K562 (cell line): Measurements from ENCODE around the gene SLC4A1. TPM values are rescaled to one million over a fixed set of nuclear protein-coding genes. Genes with fewer than 3 reads are reported as not detected.

Source experiments
- BMI1 ChIP-seq: fragments of 150-350 bp; IDR thresholded peaks from 2 replicates; pipeline ENCODE4 v1.6.1; 2014; ENCODE audit warnings: low read length
- CHCHD3 ChIP-seq: fragments of 250-450 bp; sonication (Bioruptor Pico); IDR thresholded peaks from 2 replicates; pipeline ENCODE4 v2.1.2; 2022; ENCODE audit warnings: mild to moderate bottlenecking
- E2F3 ChIP-seq: fragments of 250-450 bp; sonication (Bioruptor Pico); IDR thresholded peaks from 2 replicates; pipeline ENCODE4 v1.4.0; 2020; ENCODE audit warnings: mild to moderate bottlenecking
- ZNF133 ChIP-seq: fragments of 250-450 bp; sonication (Bioruptor Pico); IDR thresholded peaks from 2 replicates; pipeline ENCODE4 v1.4.0; 2020; ENCODE audit warnings: mild to moderate bottlenecking
- polyA plus RNA-seq, 8 experiments: library from polyadenylated mRNA; depleted of rRNA in 4 of 8; stranded (reverse) in 5 of 8; unstranded in 3 of 8; fragments of >200 nt; fragmentation: Nextera tagmentation in 2 of 8; fragmentation: Illumina TruSeq in 1 of 8; extraction: Ambion mirVana in 2 of 8; extraction: Trizol in 1 of 8; gene quantifications; 2 replicates each; pipeline versions ENCODE4 v1.2.1 to v1.2.3, GENCODE V29; 2011 to 2014; ENCODE audit warnings: inconsistent platforms in 1 of 8, missing spikeins in 1 of 8
- total RNA-seq, 7 experiments: library from RNA; depleted of rRNA in 6 of 7; stranded (reverse); fragments of >200 nt in 6 of 7; fragmentation: Illumina TruSeq in 2 of 7; extraction: Trizol in 2 of 7; gene quantifications; 2 replicates each; pipeline versions ENCODE4 v1.2.1 to v1.2.3, GENCODE V29; 2011 to 2021; ENCODE audit warnings: low replicate concordance in 1 of 7
- TF ChIP-seq, protein P1 (sequence below): fragments of 200-800 bp; sonication (Bioruptor generic); IDR thresholded peaks from 2 replicates; pipeline ENCODE4 v1.6.1; 2016; ENCODE audit warnings: missing genetic modification characterization, missing compliant biosample characterization
- TF ChIP-seq, protein P2 (sequence below): sonication (generic); formaldehyde crosslinking; IDR thresholded peaks from 2 replicates; pipeline ENCODE4 v1.8.0; 2022; ENCODE audit warnings: missing genetic modification reagents, mild to moderate bottlenecking, moderate library complexity, borderline replicate concordance
- TF ChIP-seq, protein P3 (sequence below): fragments of 250-450 bp; sonication (Bioruptor Pico); IDR thresholded peaks from 2 replicates; pipeline ENCODE4 v1.6.1; 2021; ENCODE audit warnings: mild to moderate bottlenecking

Gene SLC4A1
- total and polyA plus RNA-seq, 9 of the 15 experiments (the other 6 are each of a cell fraction or from before 2014, with no cell fraction given): 0.14 to 1.00 (median 0.53) TPM

DNA sequence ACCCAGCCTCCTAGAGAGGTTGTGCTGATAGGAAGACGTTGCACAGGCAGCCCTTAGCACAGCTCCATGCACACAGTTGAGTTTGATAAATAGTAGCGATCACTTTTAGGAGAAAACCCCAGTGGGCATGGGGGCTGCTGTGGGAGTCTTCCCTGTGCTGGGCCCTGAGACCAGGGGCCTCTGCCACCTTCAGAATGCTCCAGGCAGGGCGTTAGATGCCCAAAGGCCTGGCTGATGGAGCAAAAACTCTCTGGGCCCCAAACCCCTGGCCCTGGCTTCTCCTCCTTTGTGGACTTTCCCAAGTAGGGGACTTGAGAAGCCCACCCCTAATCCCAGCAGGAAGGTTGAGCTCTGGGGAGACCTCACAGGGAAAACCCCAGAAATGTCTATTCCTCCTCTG lies 14.3 kb upstream of the SLC4A1 start (continued):
- TF ChIP-seq, protein P1, sequence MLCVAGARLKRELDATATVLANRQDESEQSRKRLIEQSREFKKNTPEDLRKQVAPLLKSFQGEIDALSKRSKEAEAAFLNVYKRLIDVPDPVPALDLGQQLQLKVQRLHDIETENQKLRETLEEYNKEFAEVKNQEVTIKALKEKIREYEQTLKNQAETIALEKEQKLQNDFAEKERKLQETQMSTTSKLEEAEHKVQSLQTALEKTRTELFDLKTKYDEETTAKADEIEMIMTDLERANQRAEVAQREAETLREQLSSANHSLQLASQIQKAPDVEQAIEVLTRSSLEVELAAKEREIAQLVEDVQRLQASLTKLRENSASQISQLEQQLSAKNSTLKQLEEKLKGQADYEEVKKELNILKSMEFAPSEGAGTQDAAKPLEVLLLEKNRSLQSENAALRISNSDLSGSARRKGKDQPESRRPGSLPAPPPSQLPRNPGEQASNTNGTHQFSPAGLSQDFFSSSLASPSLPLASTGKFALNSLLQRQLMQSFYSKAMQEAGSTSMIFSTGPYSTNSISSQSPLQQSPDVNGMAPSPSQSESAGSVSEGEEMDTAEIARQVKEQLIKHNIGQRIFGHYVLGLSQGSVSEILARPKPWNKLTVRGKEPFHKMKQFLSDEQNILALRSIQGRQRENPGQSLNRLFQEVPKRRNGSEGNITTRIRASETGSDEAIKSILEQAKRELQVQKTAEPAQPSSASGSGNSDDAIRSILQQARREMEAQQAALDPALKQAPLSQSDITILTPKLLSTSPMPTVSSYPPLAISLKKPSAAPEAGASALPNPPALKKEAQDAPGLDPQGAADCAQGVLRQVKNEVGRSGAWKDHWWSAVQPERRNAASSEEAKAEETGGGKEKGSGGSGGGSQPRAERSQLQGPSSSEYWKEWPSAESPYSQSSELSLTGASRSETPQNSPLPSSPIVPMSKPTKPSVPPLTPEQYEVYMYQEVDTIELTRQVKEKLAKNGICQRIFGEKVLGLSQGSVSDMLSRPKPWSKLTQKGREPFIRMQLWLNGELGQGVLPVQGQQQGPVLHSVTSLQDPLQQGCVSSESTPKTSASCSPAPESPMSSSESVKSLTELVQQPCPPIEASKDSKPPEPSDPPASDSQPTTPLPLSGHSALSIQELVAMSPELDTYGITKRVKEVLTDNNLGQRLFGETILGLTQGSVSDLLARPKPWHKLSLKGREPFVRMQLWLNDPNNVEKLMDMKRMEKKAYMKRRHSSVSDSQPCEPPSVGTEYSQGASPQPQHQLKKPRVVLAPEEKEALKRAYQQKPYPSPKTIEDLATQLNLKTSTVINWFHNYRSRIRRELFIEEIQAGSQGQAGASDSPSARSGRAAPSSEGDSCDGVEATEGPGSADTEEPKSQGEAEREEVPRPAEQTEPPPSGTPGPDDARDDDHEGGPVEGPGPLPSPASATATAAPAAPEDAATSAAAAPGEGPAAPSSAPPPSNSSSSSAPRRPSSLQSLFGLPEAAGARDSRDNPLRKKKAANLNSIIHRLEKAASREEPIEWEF (CRISPR knock-in tag): no peak
- no peak for TF ChIP-seq BMI1
- TF ChIP-seq CHCHD3 (CRISPR knock-in tag): no peak
- TF ChIP-seq, protein P2, sequence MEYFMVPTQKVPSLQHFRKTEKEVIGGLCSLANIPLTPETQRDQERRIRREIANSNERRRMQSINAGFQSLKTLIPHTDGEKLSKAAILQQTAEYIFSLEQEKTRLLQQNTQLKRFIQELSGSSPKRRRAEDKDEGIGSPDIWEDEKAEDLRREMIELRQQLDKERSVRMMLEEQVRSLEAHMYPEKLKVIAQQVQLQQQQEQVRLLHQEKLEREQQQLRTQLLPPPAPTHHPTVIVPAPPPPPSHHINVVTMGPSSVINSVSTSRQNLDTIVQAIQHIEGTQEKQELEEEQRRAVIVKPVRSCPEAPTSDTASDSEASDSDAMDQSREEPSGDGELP (CRISPR knock-in tag): no peak
- TF ChIP-seq E2F3 (CRISPR knock-in tag): no peak
- TF ChIP-seq, protein P3, sequence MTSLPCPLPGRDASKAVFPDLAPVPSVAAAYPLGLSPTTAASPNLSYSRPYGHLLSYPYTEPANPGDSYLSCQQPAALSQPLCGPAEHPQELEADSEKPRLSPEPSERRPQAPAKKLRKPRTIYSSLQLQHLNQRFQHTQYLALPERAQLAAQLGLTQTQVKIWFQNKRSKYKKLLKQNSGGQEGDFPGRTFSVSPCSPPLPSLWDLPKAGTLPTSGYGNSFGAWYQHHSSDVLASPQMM (CRISPR knock-in tag): no peak
- TF ChIP-seq ZNF133 (CRISPR knock-in tag): no peak
